GOT3 (cell line): ENCODE data around the gene TGFBRAP1.
A peak's percentile ranks its signal among the peaks of the same experiment; 100 is the strongest.
"Not testable (repeated sequence)": the region's sequence is repeated elsewhere in the genome, so short reads cannot be mapped to it uniquely, and the experiment has no call there.

Experiments used
- DNase-seq: peaks from one replicate; lab custom pipeline; 2025; ENCODE audit warnings: mixed read lengths; lab: John Stamatoyannopoulos, UW

The TGFBRAP1 gene

GRCh38 chr2:105272176-105272575 lies 57.4 kb downstream of the TGFBRAP1 start:
- DNase-seq, result no peak

- DNase-seq, result no peak
Observed at GRCh38 chr2:105271393-105272045, 58.0 kb downstream of the TGFBRAP1 start.

GRCh38 chr2:105269426-105269825 lies 60.1 kb downstream of the TGFBRAP1 start:
- no peak for DNase-seq

GRCh38 chr2:105262651-105263091 lies 66.9 kb downstream of the TGFBRAP1 start:
- no peak for DNase-seq

- peak; percentile 22 for DNase-seq
Observed at GRCh38 chr2:105261061-105261460, 68.5 kb downstream of the TGFBRAP1 start.

- no peak for DNase-seq
Observed at GRCh38 chr2:105258835-105259350, 70.6 kb downstream of the TGFBRAP1 start.

GRCh38 chr2:105257981-105258380 lies 71.6 kb downstream of the TGFBRAP1 start:
- DNase-seq, result no peak

GRCh38 chr2:105256431-105257047 lies 73.0 kb downstream of the TGFBRAP1 start:
- DNase-seq, result no peak

GRCh38 chr2:105255979-105256378 lies 73.6 kb downstream of the TGFBRAP1 start:
- DNase-seq, result no peak

GRCh38 chr2:105254531-105255210 lies 74.9 kb downstream of the TGFBRAP1 start:
- no peak for DNase-seq

GRCh38 chr2:105252271-105252670 lies 77.3 kb downstream of the TGFBRAP1 start:
- no peak for DNase-seq

- DNase-seq, result not testable (repeated sequence)
Observed at GRCh38 chr2:105251016-105251648, 78.4 kb downstream of the TGFBRAP1 start.

- no peak for DNase-seq
Observed at GRCh38 chr2:105249891-105250290, 79.6 kb downstream of the TGFBRAP1 start.

GRCh38 chr2:105249181-105249580 lies 80.4 kb downstream of the TGFBRAP1 start:
- no peak for DNase-seq

- no peak for DNase-seq
Observed at GRCh38 chr2:105248316-105249070, 81.0 kb downstream of the TGFBRAP1 start.

GRCh38 chr2:105244451-105244850 lies 85.1 kb downstream of the TGFBRAP1 start:
- DNase-seq, result no peak

- DNase-seq, result no peak
Observed at GRCh38 chr2:105243961-105244360, 85.6 kb downstream of the TGFBRAP1 start.

GRCh38 chr2:105242286-105242993 lies 87.1 kb downstream of the TGFBRAP1 start:
- no peak for DNase-seq

- no peak for DNase-seq
Observed at GRCh38 chr2:105241443-105241842, 88.1 kb downstream of the TGFBRAP1 start, which contains the start of gene GPR45. TSS of gene GPR45 (plus strand) at chr2:105241743. CDS start at chr2:105241859, 116 bp downstream.

- DNase-seq, result no peak
Observed at GRCh38 chr2:105239924-105240323, 89.6 kb downstream of the TGFBRAP1 start.
